B cell (primary cell): ENCODE measurements around the gene SRRD.

Experiments used
- EZH2 ChIP-seq: IDR thresholded peaks from 2 replicates; pipeline ENCODE4 v1.6.1; 2012; ENCODE audit warnings: borderline replicate concordance, low read depth, mild to moderate bottlenecking, moderate library complexity, low read length; ENCODE audit not compliant: insufficient read depth, poor library complexity, severe bottlenecking
- TF ChIP-seq, protein P1 (sequence below): fragments of 200-600 bp; IDR thresholded peaks from one replicate; pipeline ENCODE4 v1.8.0; 2022; ENCODE audit warnings: antibody characterized with exemption, mild to moderate bottlenecking

DNA sequence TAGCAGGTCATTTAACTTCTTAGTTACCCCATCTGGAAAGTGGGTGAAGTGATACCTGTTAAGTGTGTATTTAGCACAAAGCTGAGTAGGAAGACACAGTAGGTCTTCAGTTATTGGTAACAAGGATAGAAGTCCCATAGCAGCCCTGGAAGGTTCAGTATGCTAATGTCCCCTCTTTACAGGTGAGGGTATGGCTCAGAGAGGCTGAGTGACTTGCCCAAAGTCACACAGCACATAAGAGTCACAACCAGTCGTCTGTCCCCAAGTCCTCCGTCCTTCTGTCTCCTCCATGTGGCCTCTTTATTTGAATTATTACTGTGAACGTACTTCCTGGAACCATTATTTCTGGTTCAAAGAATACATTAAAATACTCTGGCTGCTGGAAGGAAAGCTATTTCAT lies 44.1 kb upstream of the SRRD start:
- TF ChIP-seq, protein P1, sequence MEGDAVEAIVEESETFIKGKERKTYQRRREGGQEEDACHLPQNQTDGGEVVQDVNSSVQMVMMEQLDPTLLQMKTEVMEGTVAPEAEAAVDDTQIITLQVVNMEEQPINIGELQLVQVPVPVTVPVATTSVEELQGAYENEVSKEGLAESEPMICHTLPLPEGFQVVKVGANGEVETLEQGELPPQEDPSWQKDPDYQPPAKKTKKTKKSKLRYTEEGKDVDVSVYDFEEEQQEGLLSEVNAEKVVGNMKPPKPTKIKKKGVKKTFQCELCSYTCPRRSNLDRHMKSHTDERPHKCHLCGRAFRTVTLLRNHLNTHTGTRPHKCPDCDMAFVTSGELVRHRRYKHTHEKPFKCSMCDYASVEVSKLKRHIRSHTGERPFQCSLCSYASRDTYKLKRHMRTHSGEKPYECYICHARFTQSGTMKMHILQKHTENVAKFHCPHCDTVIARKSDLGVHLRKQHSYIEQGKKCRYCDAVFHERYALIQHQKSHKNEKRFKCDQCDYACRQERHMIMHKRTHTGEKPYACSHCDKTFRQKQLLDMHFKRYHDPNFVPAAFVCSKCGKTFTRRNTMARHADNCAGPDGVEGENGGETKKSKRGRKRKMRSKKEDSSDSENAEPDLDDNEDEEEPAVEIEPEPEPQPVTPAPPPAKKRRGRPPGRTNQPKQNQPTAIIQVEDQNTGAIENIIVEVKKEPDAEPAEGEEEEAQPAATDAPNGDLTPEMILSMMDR, result no peak
- TF ChIP-seq EZH2, result no peak
